Measurements from ENCODE around the gene CHRNA4. TPM values are rescaled to one million over a fixed set of nuclear protein-coding genes. Genes with fewer than 3 reads are reported as not detected.
A peak's percentile ranks its signal among the peaks of the same experiment; 100 is the strongest.

The CHRNA4 gene
- total and polyA plus RNA-seq, 2 of the 13 experiments (the other 11 are each of a cell fraction or from before 2014, with no cell fraction given), result not detected

- intact Hi-C loops (cut with micrococcal nuclease; ENCODE audit: unreplicated experiment), result no loop called here
- H2AFZ ChIP-seq (ENCODE audit: low read length), result no peak overlapping the region
- in situ Hi-C loops (cut with HindIII; ENCODE audit: extremely low pct_ligation_motif_present, low pct_unique_long_range_greater_than_20kb), result no loop called here
- DNase-seq (ENCODE audit: low spot score) (no peak), FAIRE-seq (no peak), ATAC-seq (no peak; the same call in 2 of the 3 replicates)
- no peak overlapping the region for H3K9ac ChIP-seq (ENCODE audit: insufficient read depth, low read depth, low read length)
- peaks cover 10 to 61% of the 10 kb centered on the region in 2 experiments; a peak in 4 of 5 replicates for H3K27me3 ChIP-seq (ENCODE audit: control insufficient read depth in 1 of 2, insufficient read depth in 2 of 2, low read length in 2 of 2)
- CTCF ChIA-PET (ENCODE audit: low intra/inter-chr PET ratio, low total read pairs), result no interaction called here
- no peaks in the 10 kb centered on the region for H3K9me3 ChIP-seq (ENCODE audit: low read length)
- BruUV-seq (replicated peaks), result no TSS peak
- H3K4me1 ChIP-seq (ENCODE audit: insufficient read depth, low read length), result no peaks in the 10 kb centered on the region
- H3K4me3 ChIP-seq (replicated peaks in 1 of 3; ENCODE audit: insufficient read depth in 1 of 3, low read depth in 2 of 3, low read length in 3 of 3), result no peak overlapping the region
- no peak overlapping the region for H3K4me2 ChIP-seq (ENCODE audit: low read depth, low read length)
- POLR2A ChIA-PET, result no interaction called here
- no peaks in the 10 kb centered on the region for H3K79me2 ChIP-seq (ENCODE audit: insufficient read depth, low read length)
- no peaks in the 10 kb centered on the region for H3K36me3 ChIP-seq (replicated peaks in 1 of 2; ENCODE audit: control insufficient read depth in 1 of 2, insufficient read depth in 2 of 2, low read length in 2 of 2)
- no peak overlapping the region for H3K27ac ChIP-seq (ENCODE audit: extremely low read length, insufficient read depth, low read length)
- WGBS (ENCODE audit: low lambda C conversion rate), result 10% methylated on average over 14 of the region's 15 CpGs
- H4K20me1 ChIP-seq (ENCODE audit: insufficient read depth, low read length), result peaks cover 8% of the 10 kb centered on the region; the same call in 1 of the 2 replicates
- TF ChIP-seq RXRB (CRISPR knock-in tag; IDR thresholded peaks at IDR 0.05; ENCODE audit: borderline replicate concordance), result peak; percentile 61
- TF ChIP-seq SAFB2 (CRISPR knock-in tag; IDR thresholded peaks at IDR 0.05; ENCODE audit: borderline replicate concordance, low read depth), result 0 out of 2 replicates have a peak, but pooled peaks have one; percentile 19
- TF ChIP-seq MATR3 (CRISPR knock-in tag; IDR thresholded peaks at IDR 0.05), result 0 out of 2 replicates have a peak, but pooled peaks have one; percentile 37
- TF ChIP-seq, protein P1, sequence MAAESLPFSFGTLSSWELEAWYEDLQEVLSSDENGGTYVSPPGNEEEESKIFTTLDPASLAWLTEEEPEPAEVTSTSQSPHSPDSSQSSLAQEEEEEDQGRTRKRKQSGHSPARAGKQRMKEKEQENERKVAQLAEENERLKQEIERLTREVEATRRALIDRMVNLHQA (CRISPR knock-in tag; IDR thresholded peaks at IDR 0.05), result no peak
- no peak for TF ChIP-seq IKZF5 (CRISPR knock-in tag; IDR thresholded peaks at IDR 0.05)
- TF ChIP-seq RAD21 (CRISPR knock-in tag; IDR thresholded peaks at IDR 0.05), result no peak
- TF ChIP-seq KAT8 (CRISPR knock-in tag; IDR thresholded peaks at IDR 0.05), result no peak
- TF ChIP-seq ZNF20 (CRISPR knock-in tag; IDR thresholded peaks at IDR 0.05), result no peak
- no peak for TF ChIP-seq ZNF180 (CRISPR knock-in tag; IDR thresholded peaks at IDR 0.05; ENCODE audit: borderline replicate concordance, low read depth)
- TF ChIP-seq THRA (CRISPR knock-in tag; IDR thresholded peaks at IDR 0.05; ENCODE audit: borderline replicate concordance), result peak; percentile 88; the same call in 1 of the 2 replicates
- no peak for TF ChIP-seq ZNF484 (CRISPR knock-in tag; IDR thresholded peaks at IDR 0.05; ENCODE audit: borderline replicate concordance, low read depth)
- TF ChIP-seq ZMAT5 (CRISPR knock-in tag; IDR thresholded peaks at IDR 0.05; ENCODE audit: borderline replicate concordance, low read depth), result no peak
- TF ChIP-seq ZNF674 (CRISPR knock-in tag; IDR thresholded peaks at IDR 0.05; ENCODE audit: low read depth), result no peak
- no peak for TF ChIP-seq TCF7L2 (IDR thresholded peaks at IDR 0.05; ENCODE audit: low read depth, low read length)
- no peak for TF ChIP-seq YEATS2 (CRISPR knock-in tag; IDR thresholded peaks at IDR 0.05; ENCODE audit: borderline replicate concordance)
- no peak for TF ChIP-seq DZIP1 (CRISPR knock-in tag; IDR thresholded peaks at IDR 0.05)
- no peak for TF ChIP-seq RNF2 (conservative IDR thresholded peaks at IDR 0.05; ENCODE audit: low read depth)
- no peak for TF ChIP-seq SETDB1 (CRISPR knock-in tag; IDR thresholded peaks at IDR 0.05; ENCODE audit: borderline replicate concordance)
- TF ChIP-seq, protein P2, sequence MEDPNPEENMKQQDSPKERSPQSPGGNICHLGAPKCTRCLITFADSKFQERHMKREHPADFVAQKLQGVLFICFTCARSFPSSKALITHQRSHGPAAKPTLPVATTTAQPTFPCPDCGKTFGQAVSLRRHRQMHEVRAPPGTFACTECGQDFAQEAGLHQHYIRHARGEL (CRISPR knock-in tag; IDR thresholded peaks at IDR 0.05), result no peak
- TF ChIP-seq SATB2 (CRISPR knock-in tag; IDR thresholded peaks at IDR 0.05), result no peak
These were observed 45.9 kb downstream of the CHRNA4 start for GRCh38 chr20:63315240-63315689.
